ENCODE results near the gene SLC1A2.

DNA sequence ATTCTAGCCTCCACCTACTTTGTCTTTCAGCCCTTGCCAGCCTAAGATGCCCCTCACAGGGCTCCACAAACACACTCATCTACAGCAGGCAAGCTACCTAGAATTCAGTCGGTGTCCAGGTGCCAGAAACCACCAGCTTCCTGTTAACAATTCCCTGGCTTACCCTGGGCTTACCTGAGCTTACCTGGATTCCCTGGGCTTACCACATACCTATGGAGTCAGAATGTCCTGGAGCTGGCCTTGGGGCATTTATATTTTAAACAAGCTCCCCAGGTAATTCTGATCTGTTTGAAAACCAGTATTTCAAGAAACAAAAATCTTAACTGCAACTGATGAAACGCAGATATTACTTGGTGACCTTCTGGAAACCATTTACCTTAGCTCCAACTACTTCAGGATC, 123.6 kb downstream of the SLC1A2 start:
- TF ChIP-seq, protein P1, sequence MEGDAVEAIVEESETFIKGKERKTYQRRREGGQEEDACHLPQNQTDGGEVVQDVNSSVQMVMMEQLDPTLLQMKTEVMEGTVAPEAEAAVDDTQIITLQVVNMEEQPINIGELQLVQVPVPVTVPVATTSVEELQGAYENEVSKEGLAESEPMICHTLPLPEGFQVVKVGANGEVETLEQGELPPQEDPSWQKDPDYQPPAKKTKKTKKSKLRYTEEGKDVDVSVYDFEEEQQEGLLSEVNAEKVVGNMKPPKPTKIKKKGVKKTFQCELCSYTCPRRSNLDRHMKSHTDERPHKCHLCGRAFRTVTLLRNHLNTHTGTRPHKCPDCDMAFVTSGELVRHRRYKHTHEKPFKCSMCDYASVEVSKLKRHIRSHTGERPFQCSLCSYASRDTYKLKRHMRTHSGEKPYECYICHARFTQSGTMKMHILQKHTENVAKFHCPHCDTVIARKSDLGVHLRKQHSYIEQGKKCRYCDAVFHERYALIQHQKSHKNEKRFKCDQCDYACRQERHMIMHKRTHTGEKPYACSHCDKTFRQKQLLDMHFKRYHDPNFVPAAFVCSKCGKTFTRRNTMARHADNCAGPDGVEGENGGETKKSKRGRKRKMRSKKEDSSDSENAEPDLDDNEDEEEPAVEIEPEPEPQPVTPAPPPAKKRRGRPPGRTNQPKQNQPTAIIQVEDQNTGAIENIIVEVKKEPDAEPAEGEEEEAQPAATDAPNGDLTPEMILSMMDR (IDR thresholded peaks at IDR 0.05) = no peak
- no peak for TF ChIP-seq POLR2A (IDR thresholded peaks at IDR 0.05)
